Right kidney (tissue), 1 donor: ENCODE measurements around the gene SSU72.
"Not testable (repeated sequence)": the region's sequence is repeated elsewhere in the genome, so short reads cannot be mapped to it uniquely, and the experiment has no call there.

Experiments
- DNase-seq: peaks from one replicate; pipeline ENCODE4 v3.0.0-alpha.2; 2016

Gene SSU72

DNA sequence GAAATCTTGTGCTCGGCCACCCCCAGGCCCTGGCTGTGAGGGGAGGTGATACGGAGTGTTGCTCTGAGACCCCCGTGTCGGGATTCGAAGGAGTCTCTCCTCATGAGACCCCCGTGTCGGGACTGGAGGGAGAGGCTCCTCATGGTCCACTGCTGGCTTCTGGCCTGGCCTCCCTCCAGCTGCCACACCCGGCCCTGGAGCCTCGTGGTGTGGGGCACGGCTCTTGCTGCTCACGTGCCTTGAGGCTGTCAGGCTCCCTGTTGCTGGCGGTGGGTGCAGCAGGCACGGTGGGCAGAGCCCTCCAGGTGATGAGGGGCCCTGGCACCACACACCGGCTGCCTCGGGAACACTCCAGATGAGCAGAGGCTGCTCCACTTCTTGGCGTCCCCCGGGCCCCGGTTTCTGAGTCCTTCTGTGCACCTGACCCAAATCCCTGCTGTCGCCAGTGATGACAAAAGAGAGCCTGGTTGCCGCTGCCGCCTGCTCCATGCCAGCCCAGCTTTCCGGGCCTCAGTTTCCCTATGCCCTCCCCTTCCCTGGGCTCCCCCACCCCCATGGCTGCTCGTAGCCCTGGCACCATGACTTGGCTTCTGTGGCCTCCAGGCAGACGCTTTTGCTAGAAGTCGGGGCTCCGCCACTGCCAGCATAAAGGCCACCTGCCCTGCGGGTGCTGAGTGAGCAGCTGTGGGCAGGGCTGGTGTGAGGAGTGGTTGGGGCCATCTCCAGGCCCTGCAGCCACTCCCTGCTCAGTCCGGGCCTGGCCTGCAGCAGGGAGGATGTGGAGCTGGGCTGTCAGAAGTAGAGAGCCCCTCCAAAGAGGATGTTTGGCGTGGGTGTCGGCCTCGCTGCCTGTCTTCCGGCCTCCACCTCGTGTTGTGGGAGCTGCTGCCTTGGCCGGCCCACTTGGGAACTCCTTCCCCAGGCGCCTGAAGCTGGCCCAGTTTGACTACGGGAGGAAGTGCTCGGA is 46.1 kb downstream of the SSU72 start:
- no peak for DNase-seq

- DNase-seq, result no peak
Measured at GRCh38 chr1:1527092-1527816, 47.4 kb downstream of the SSU72 start.

GRCh38 chr1:1526476-1526875 is 48.2 kb downstream of the SSU72 start:
- DNase-seq, result not testable (repeated sequence)

GRCh38 chr1:1524750-1525383 is 49.8 kb downstream of the SSU72 start:
- not testable (repeated sequence) for DNase-seq

DNA sequence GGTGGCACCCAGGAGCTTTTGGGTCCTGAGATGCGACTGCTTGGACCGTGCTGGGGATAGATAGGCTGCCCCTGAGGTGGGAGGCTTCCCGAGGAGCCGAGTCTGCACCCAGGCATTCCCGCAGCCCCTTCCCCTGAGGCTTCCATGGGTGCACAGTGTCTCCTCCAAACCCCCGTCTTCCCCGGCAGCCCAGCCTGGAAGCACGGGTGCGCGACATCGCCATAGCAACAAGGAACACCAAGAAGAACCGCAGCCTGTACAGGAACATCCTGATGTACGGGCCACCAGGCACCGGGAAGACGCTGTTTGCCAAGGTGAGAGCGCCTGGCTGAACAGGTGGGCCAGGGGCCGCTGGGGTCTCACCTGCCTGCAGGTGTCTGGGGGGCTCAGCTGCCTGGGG is 51.0 kb downstream of the SSU72 start:
- not testable (repeated sequence) for DNase-seq

GRCh38 chr1:1523226-1523625 is 51.4 kb downstream of the SSU72 start:
- not testable (repeated sequence) for DNase-seq

DNA sequence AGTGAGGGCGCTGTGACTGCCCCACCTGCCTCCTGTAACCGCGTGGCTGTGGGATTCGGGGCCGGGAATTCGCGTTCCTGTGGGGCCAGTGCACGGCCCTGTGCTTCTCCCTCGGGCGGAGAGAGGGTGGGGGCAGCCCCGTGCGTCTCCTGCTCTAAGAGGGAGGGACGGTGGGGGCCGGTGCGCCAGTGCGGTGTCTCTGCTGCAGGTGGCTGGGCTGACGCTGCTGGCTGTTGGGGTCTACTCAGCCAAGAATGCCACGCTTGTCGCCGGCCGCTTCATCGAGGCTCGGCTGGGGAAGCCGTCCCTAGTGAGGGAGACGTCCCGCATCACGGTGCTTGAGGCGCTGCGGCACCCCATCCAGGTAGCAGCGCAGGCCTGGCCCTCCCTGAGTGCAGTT is 52.1 kb downstream of the SSU72 start:
- DNase-seq, result not testable (repeated sequence)

GRCh38 chr1:1521331-1521730 is 53.3 kb downstream of the SSU72 start:
- no peak for DNase-seq

GRCh38 chr1:1519805-1520505 is 54.7 kb downstream of the SSU72 start:
- not testable (repeated sequence) for DNase-seq

GRCh38 chr1:1518621-1519007 is 56.0 kb downstream of the SSU72 start:
- DNase-seq, result not testable (repeated sequence)

DNA sequence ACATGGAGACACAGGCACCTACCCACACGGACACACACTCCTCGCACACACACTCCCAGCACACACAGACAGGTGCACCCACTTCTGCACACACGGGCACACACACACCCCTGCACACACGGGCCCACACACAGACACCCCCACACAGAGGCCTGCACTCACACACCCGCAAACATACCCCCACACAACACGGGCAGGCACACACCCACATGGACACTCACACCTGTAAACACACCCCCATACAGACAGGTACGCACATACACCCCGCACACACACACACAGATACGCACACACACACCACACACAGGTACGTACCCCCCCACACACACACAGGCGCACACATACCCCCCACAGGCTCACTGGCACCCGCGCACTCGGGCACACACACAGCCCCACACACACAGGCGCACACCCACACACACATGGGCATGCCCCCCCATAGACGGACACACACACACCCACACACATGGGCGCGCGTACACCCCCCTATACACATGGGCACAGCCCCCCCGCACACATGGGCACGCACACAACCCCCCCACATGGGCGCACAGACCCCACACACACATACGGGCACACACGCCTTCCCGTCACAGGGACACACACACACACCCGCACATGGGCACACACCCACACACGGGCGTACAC is 56.6 kb downstream of the SSU72 start:
- DNase-seq, result no peak

DNA sequence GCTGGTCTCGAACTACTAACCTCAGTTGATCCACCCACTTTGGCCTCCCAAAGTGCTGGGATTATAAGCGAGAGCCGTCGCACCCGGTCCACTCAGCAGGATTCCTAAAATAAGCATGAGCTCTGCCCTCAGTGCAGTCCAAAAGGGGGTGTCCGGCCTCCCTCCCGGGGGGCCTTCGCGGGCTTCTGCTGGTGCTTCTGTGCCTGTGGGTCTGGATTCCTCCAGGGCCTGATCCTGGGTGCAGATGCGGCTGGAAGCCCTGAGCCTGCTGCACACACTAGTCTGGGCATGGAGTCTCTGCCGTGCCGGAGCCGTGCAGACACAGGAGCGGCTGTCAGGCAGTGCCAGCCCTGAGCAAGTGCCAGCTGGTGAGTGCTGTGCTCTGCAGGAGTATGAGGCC is 57.7 kb downstream of the SSU72 start:
- not testable (repeated sequence) for DNase-seq

DNA sequence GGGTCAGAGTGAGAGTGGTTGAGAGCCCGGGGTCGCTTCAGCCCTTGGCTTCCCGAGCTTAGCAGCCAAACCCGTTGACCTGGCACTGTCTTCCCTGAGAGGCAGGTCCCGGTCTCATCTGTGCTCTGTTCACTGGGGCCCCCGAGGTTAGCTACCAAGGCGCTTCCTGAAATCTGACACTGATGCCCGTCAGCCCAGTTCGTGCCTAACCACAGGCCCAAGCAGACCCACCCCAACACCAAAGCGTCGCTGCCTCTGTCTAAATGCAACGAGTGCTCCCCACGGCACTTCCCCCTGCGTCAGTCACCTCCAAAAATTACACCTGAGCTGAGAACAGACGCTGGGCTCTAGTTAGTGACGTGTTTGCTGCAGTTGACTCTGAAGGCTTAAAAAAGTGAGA is 60.3 kb downstream of the SSU72 start:
- not testable (repeated sequence) for DNase-seq

DNA sequence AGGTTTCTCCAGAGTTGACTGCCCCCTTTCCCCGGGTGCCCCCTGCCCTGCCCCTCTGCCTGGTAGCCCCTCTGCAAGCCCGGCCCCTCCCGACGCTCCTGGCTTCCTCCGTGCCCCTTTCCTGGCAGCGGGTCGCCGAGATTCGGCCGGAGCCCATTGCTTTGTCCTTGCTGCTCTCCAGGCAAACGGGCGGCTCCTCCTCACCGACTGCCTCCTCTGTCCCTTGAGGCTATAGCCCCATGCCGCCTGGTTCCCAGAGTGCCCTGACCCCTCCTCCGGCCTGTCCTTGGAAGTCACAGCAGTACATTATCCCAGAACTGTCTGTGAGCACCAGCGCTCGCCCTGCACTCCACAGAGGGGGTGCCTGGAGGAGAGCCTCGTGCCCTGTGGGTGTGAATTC is 61.0 kb downstream of the SSU72 start:
- DNase-seq, result not testable (repeated sequence)

DNA sequence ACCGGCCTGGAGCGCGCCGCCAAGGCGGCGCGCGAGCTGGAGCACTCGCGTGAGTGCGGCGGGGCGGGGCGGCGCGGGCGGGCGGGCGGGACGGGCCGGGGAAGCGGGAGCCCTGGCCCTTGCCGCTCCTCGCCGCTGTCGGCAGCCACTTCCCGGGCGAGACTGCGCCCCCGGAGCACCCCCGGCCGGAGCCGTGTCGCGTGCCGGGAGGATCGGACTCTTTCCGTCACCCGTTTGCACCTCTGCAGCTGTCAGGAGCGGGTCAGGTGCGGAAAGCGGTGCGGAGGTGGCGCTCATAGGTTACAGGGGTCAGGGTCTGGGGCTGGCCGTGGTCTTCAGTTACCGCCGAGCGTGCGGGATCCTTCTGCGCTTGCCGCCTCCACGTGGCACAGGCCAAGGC is 62.2 kb downstream of the SSU72 start:
- DNase-seq, result not testable (repeated sequence)

GRCh38 chr1:1511533-1512285 is 63.0 kb downstream of the SSU72 start, which contains the start of gene ATAD3A:
Gene ATAD3A, plus strand, starts transcription at chr1:1512162. Its CDS starts 107 bp downstream, at chr1:1512269.
- peak; percentile 94 for DNase-seq

GRCh38 chr1:1510912-1511532 is 63.6 kb downstream of the SSU72 start:
- peak; percentile 28 for DNase-seq

- DNase-seq, result not testable (repeated sequence)
Measured at GRCh38 chr1:1509465-1509850, 65.2 kb downstream of the SSU72 start.

DNA sequence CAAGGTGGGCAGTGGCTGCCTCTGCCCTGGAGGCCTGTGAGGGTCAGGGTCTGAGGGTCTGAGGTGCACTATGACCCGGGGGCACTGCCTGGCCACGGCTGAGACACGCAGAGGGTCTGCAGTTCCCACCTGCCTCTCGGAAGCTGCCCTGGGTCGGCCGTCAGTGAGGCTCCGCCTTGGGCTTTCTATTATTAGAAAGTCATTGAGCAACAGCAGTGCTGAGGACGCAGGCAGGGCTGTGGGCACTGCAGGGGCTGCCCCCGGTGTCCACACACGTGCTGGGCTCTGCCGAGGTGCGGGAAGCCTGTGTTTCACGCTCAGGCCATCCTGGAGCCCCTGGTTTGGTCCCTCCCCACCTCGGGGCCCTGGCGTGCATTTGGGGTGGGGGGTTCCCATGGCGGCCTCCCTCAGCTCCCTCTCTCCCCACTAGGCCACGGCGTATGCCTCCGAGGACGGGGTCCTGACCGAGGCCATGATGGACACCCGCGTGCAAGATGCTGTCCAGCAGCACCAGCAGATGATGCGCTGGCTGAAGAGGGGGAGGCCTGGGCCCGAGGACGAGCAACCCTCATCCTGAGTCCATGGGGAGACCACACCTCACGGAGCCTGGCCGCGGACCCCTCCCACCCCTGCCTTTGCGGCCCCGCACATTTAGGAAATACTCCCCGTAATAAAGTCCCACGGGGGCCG is 65.7 kb downstream of the SSU72 start:
- DNase-seq, result not testable (repeated sequence)

DNA sequence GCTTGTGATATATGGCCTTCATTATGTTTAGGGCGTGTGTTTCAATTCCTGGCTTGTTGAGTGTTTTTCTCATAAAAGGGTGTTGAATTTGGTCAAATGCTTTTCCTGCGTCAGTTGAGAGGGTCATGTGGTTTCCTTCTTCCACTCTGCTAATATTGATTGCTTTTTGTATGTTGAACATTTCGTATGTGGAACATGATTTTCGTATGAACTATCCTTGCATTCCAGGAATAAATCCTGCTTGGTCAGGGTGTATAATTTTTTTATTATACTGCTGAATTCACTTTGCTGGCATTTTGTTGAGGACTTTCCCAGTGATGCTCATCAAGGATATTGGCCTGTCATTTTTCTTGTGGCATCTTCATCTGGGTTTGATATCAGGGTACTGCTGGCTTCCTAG is 67.4 kb downstream of the SSU72 start:
- no peak for DNase-seq
